ENCODE data around the gene ITGB6. TPM values are rescaled to one million over a fixed set of nuclear protein-coding genes. Genes with fewer than 3 reads are reported as not detected.

ITGB6 gene
- total RNA-seq, 2 donors from 2014 or later: 0.24 TPM; not detected in 1

DNA sequence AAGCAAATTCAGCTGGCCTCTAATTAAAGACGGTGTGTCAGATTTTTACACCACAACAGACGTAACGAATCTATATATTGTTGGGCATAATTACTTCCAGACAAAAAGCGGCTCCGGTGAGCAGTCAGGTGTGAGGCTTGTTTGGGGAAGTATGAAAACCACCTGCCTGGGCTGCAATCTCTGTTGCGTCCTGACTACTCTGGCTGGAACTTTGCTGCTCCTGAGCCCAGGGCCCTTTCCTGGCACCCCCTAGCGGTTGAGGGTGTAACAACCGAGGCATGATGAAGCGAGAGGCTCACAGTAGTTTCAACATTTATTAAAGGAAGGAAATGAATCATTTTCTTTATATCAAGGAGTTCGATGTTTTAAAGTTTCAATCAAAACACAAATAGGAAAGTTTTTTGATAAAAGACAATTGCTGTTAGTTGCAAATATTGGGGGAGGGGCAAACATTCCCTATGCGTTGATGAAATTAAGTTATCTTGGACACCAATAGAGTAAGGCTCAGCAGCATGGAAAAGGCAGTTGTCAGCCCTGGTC is 10.6 kb upstream of the ITGB6 start:
- no peak overlapping the region for H3K9ac ChIP-seq (ENCODE audit: extremely low read depth, low read length, poor library complexity, severe bottlenecking)
- H3K9me3 ChIP-seq (ENCODE audit: control insufficient read depth, low read length): peaks cover 16% of the 10 kb centered on the region
- H3K27ac Mint-ChIP-seq: no peak overlapping the region
- WGBS, 2 experiments (ENCODE audit: insufficient coverage in 1 of 2, insufficient read length in 1 of 2): 56 to 58% methylated on average over 9 to 11 of the region's 11 CpGs
- peak; percentile 94 for DNase-seq
- no peak overlapping the region for H3K4me3 Mint-ChIP-seq
- H3K27me3 ChIP-seq (ENCODE audit: control insufficient read depth, insufficient read depth, low read length, poor library complexity, severe bottlenecking): no peaks in the 10 kb centered on the region
- H3K27ac ChIP-seq (ENCODE audit: low read depth, low read length): no peak overlapping the region
- H3K9me3 Mint-ChIP-seq: peaks cover 5% of the 10 kb centered on the region
- H3K36me3 ChIP-seq (ENCODE audit: control insufficient read depth, insufficient read depth, low read length): no peaks in the 10 kb centered on the region
- peaks cover 5% of the 10 kb centered on the region for H3K4me1 ChIP-seq (ENCODE audit: control insufficient read depth, insufficient read depth, low read length)
- TF ChIP-seq, protein P1, sequence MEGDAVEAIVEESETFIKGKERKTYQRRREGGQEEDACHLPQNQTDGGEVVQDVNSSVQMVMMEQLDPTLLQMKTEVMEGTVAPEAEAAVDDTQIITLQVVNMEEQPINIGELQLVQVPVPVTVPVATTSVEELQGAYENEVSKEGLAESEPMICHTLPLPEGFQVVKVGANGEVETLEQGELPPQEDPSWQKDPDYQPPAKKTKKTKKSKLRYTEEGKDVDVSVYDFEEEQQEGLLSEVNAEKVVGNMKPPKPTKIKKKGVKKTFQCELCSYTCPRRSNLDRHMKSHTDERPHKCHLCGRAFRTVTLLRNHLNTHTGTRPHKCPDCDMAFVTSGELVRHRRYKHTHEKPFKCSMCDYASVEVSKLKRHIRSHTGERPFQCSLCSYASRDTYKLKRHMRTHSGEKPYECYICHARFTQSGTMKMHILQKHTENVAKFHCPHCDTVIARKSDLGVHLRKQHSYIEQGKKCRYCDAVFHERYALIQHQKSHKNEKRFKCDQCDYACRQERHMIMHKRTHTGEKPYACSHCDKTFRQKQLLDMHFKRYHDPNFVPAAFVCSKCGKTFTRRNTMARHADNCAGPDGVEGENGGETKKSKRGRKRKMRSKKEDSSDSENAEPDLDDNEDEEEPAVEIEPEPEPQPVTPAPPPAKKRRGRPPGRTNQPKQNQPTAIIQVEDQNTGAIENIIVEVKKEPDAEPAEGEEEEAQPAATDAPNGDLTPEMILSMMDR (conservative IDR thresholded peaks at IDR 0.05): peak; percentile 97
- H3K4me3 ChIP-seq (ENCODE audit: low read length): no peak overlapping the region
- H3K27me3 Mint-ChIP-seq (ENCODE audit: insufficient read depth): no peaks in the 10 kb centered on the region
- no peaks in the 10 kb centered on the region for H3K36me3 Mint-ChIP-seq (ENCODE audit: low read depth)
- peaks cover 31% of the 10 kb centered on the region for H3K4me1 Mint-ChIP-seq

GRCh38 chr2:160209516-160209856 is 9.4 kb upstream of the ITGB6 start:
- Histone ChIP-seq H3K27me3 (ENCODE audit: control insufficient read depth, insufficient read depth, low read length, poor library complexity, severe bottlenecking) (no peaks in the 10 kb centered on the region), H3K9ac (ENCODE audit: extremely low read depth, low read length, poor library complexity, severe bottlenecking) (no peak overlapping the region), H3K4me1 (ENCODE audit: control insufficient read depth, insufficient read depth, low read length) (peaks cover 5% of the 10 kb centered on the region), H3K4me3 (ENCODE audit: low read length) (no peak overlapping the region), H3K9me3 (ENCODE audit: control insufficient read depth, low read length) (peaks cover 22% of the 10 kb centered on the region), H3K36me3 (ENCODE audit: control insufficient read depth, insufficient read depth, low read length) (no peaks in the 10 kb centered on the region), H3K27ac (ENCODE audit: low read depth, low read length) (no peak overlapping the region)
- Mint-ChIP-seq H3K9me3 (peaks cover 5% of the 10 kb centered on the region), H3K4me1 (peaks cover 31% of the 10 kb centered on the region), H3K4me3 (no peak overlapping the region), H3K36me3 (ENCODE audit: low read depth) (no peaks in the 10 kb centered on the region), H3K27ac (no peak overlapping the region), H3K27me3 (ENCODE audit: insufficient read depth) (no peaks in the 10 kb centered on the region)
- whole genome bisulfite sequencing, 2 experiments (ENCODE audit: insufficient coverage in 1 of 2, insufficient read length in 1 of 2): 97 to 100% methylated on average over 1 of the region's 1 CpG
- TF ChIP-seq, protein P1 (conservative IDR thresholded peaks at IDR 0.05): no peak
- no peak for DNase-seq

GRCh38 chr2:160208655-160209515 is 8.8 kb upstream of the ITGB6 start:
- 76 to 85% methylated on average over 8 to 11 of the region's 11 CpGs for WGBS, 2 experiments (ENCODE audit: insufficient coverage in 1 of 2, insufficient read length in 1 of 2)
- peak overlapping the region; percentile 71 for H3K27ac Mint-ChIP-seq
- H3K4me3 Mint-ChIP-seq: no peak overlapping the region
- H3K4me1 Mint-ChIP-seq: peaks cover 31% of the 10 kb centered on the region
- Histone ChIP-seq H3K36me3 (ENCODE audit: control insufficient read depth, insufficient read depth, low read length) (no peaks in the 10 kb centered on the region), H3K27me3 (ENCODE audit: control insufficient read depth, insufficient read depth, low read length, poor library complexity, severe bottlenecking) (no peaks in the 10 kb centered on the region), H3K4me3 (ENCODE audit: low read length) (no peak overlapping the region), H3K9me3 (ENCODE audit: control insufficient read depth, low read length) (peaks cover 28% of the 10 kb centered on the region), H3K27ac (ENCODE audit: low read depth, low read length) (no peak overlapping the region), H3K9ac (ENCODE audit: extremely low read depth, low read length, poor library complexity, severe bottlenecking) (no peak overlapping the region), H3K4me1 (ENCODE audit: control insufficient read depth, insufficient read depth, low read length) (peaks cover 5% of the 10 kb centered on the region)
- H3K27me3 Mint-ChIP-seq (ENCODE audit: insufficient read depth): no peaks in the 10 kb centered on the region
- no peaks in the 10 kb centered on the region for H3K36me3 Mint-ChIP-seq (ENCODE audit: low read depth)
- H3K9me3 Mint-ChIP-seq: peaks cover 7% of the 10 kb centered on the region
- DNase-seq: peak; percentile 70
- TF ChIP-seq, protein P1 (conservative IDR thresholded peaks at IDR 0.05): no peak
